ENCODE measurements around the gene ITPKC.

ITPKC gene

GRCh38 chr19:40742477-40742876 is 25.6 kb downstream of the ITPKC start:
- Histone ChIP-seq H3K4me3 (ENCODE audit: low read depth, low read length) (no peak overlapping the region), H3K4me1 (ENCODE audit: control insufficient read depth in 1 of 2, insufficient read depth in 2 of 2, low read length in 2 of 2) (peaks cover 12 to 17% of the 10 kb centered on the region in 2 experiments), H2BK5ac (ENCODE audit: low read depth, low read length, poor library complexity) (no peak overlapping the region), H3K36me3 (ENCODE audit: control insufficient read depth in 1 of 2, insufficient read depth in 2 of 2, low read length in 2 of 2) (peaks cover 23 to 28% of the 10 kb centered on the region in 2 experiments), H3K9me3 (ENCODE audit: insufficient read depth, low read depth, low read length) (no peaks in the 10 kb centered on the region), H3K4me2 (ENCODE audit: low read length) (no peak overlapping the region), H3K18ac (ENCODE audit: low read length) (no peak overlapping the region), H2BK120ac (ENCODE audit: insufficient read depth, low read length, poor library complexity) (no peak overlapping the region), H4K8ac (ENCODE audit: low read depth, low read length) (no peak overlapping the region), H2AFZ (ENCODE audit: insufficient read depth, low read length, poor library complexity) (no peak overlapping the region), H3K9ac (ENCODE audit: low read length) (no peak overlapping the region), H4K91ac (ENCODE audit: low read depth, low read length) (no peak overlapping the region), H3K4ac (ENCODE audit: low read depth, low read length) (no peak overlapping the region), H3K79me1 (ENCODE audit: low read length) (peaks cover 4% of the 10 kb centered on the region), H2AK5ac (ENCODE audit: low read length) (no peak overlapping the region), H3K23ac (ENCODE audit: low read length) (no peak overlapping the region), H4K12ac (ENCODE audit: low read depth, low read length) (no peak overlapping the region), H2BK12ac (ENCODE audit: low read length) (no peak overlapping the region), H3K27ac (ENCODE audit: low read depth, low read length) (no peak overlapping the region), H3K79me2 (ENCODE audit: control insufficient read depth, insufficient read depth, low read length, poor library complexity) (no peaks in the 10 kb centered on the region), H3K14ac (ENCODE audit: low read length) (no peak overlapping the region), H3K27me3 (ENCODE audit: insufficient read depth, low read length) (no peaks in the 10 kb centered on the region)
- DNase-seq, result no peak
- WGBS (ENCODE audit: extremely low coverage, insufficient coverage, insufficient read length), result no CpG with 5 or more reads among the region's 17 CpGs

DNA sequence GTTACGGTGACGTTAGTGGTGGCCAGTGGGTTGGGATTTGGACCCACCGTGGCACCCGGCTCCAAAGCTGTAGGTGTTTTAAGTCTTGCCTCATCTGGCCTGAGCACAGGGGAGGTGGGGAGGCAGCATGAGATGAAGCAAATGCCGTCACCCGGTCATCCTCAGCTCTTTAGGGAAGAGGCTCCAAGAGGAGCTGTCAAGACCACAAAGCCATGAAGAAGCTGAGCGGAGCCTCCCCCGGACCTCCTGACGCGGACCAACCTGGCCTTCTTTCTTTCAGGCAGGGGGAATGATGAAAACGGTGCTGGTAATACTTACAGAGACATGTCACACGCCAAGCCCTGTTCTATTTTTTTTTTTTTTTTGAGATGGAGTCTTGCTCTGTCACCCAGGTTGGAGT is 26.0 kb downstream of the ITPKC start:
- no peak overlapping the region for H3K18ac ChIP-seq (ENCODE audit: low read length)
- no peaks in the 10 kb centered on the region for H3K27me3 ChIP-seq (ENCODE audit: insufficient read depth, low read length)
- H2AK5ac ChIP-seq (ENCODE audit: low read length), result no peak overlapping the region
- no peaks in the 10 kb centered on the region for H3K9me3 ChIP-seq (ENCODE audit: insufficient read depth, low read depth, low read length)
- H3K23ac ChIP-seq (ENCODE audit: low read length), result no peak overlapping the region
- H3K9ac ChIP-seq (ENCODE audit: low read length), result no peak overlapping the region
- H3K4ac ChIP-seq (ENCODE audit: low read depth, low read length), result no peak overlapping the region
- no peak overlapping the region for H2BK120ac ChIP-seq (ENCODE audit: insufficient read depth, low read length, poor library complexity)
- no peak for DNase-seq
- peaks cover 4% of the 10 kb centered on the region for H3K79me1 ChIP-seq (ENCODE audit: low read length)
- no peak overlapping the region for H3K27ac ChIP-seq (ENCODE audit: low read depth, low read length)
- peaks cover 12 to 17% of the 10 kb centered on the region in 2 experiments for H3K4me1 ChIP-seq (ENCODE audit: control insufficient read depth in 1 of 2, insufficient read depth in 2 of 2, low read length in 2 of 2)
- no peak overlapping the region for H3K4me3 ChIP-seq (ENCODE audit: low read depth, low read length)
- H2BK5ac ChIP-seq (ENCODE audit: low read depth, low read length, poor library complexity), result no peak overlapping the region
- no peak overlapping the region for H3K4me2 ChIP-seq (ENCODE audit: low read length)
- no peak overlapping the region for H4K91ac ChIP-seq (ENCODE audit: low read depth, low read length)
- no peak overlapping the region for H4K8ac ChIP-seq (ENCODE audit: low read depth, low read length)
- H2AFZ ChIP-seq (ENCODE audit: insufficient read depth, low read length, poor library complexity), result no peak overlapping the region
- no peaks in the 10 kb centered on the region for H3K79me2 ChIP-seq (ENCODE audit: control insufficient read depth, insufficient read depth, low read length, poor library complexity)
- H3K36me3 ChIP-seq (ENCODE audit: control insufficient read depth in 1 of 2, insufficient read depth in 2 of 2, low read length in 2 of 2), result peaks cover 20 to 26% of the 10 kb centered on the region in 2 experiments
- no CpG with 5 or more reads among the region's 12 CpGs for WGBS (ENCODE audit: extremely low coverage, insufficient coverage, insufficient read length)
- no peak overlapping the region for H4K12ac ChIP-seq (ENCODE audit: low read depth, low read length)
- H2BK12ac ChIP-seq (ENCODE audit: low read length), result no peak overlapping the region
- no peak overlapping the region for H3K14ac ChIP-seq (ENCODE audit: low read length)

DNA sequence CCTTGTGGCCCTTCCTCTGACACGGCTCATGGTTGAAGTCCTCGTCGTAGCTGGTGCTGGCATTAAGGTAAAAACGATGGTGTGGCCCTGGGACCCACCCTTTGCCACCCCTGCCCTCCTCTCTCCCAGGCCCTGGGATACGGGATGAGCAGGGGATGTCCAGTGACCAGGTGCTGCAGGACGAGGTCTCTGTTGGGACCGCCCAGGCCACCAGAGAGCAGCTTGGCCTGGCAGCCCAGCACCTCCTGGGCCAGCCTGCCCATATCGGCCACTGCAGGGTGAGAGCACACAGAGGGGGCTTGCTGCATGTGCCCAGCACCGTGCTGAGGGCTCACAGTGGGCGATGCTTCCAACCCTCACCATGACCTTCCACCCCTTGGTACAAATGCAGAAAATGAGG is 27.0 kb downstream of the ITPKC start:
- Histone ChIP-seq H2BK12ac (ENCODE audit: low read length) (peak overlapping the region; percentile 22), H3K4ac (ENCODE audit: low read depth, low read length) (no peak overlapping the region), H3K4me1 (ENCODE audit: control insufficient read depth in 1 of 2, insufficient read depth in 2 of 2, low read length in 2 of 2) (peaks cover 18 to 22% of the 10 kb centered on the region in 2 experiments), H3K9ac (ENCODE audit: low read length) (no peak overlapping the region), H4K91ac (ENCODE audit: low read depth, low read length) (no peak overlapping the region), H2BK5ac (ENCODE audit: low read depth, low read length, poor library complexity) (no peak overlapping the region), H4K12ac (ENCODE audit: low read depth, low read length) (no peak overlapping the region), H3K4me3 (ENCODE audit: low read depth, low read length) (no peak overlapping the region), H3K14ac (ENCODE audit: low read length) (no peak overlapping the region), H3K79me1 (ENCODE audit: low read length) (peaks cover 9% of the 10 kb centered on the region), H4K8ac (ENCODE audit: low read depth, low read length) (no peak overlapping the region), H2AFZ (ENCODE audit: insufficient read depth, low read length, poor library complexity) (no peak overlapping the region), H2BK120ac (ENCODE audit: insufficient read depth, low read length, poor library complexity) (no peak overlapping the region), H2AK5ac (ENCODE audit: low read length) (no peak overlapping the region), H3K79me2 (ENCODE audit: control insufficient read depth, insufficient read depth, low read length, poor library complexity) (no peaks in the 10 kb centered on the region), H3K27ac (ENCODE audit: low read depth, low read length) (no peak overlapping the region), H3K18ac (ENCODE audit: low read length) (no peak overlapping the region), H3K36me3 (ENCODE audit: control insufficient read depth in 1 of 2, insufficient read depth in 2 of 2, low read length in 2 of 2) (peaks cover 17 to 20% of the 10 kb centered on the region in 2 experiments), H3K27me3 (ENCODE audit: insufficient read depth, low read length) (no peaks in the 10 kb centered on the region), H3K23ac (ENCODE audit: low read length) (no peak overlapping the region), H3K4me2 (ENCODE audit: low read length) (no peak overlapping the region), H3K9me3 (ENCODE audit: insufficient read depth, low read depth, low read length) (no peaks in the 10 kb centered on the region)
- DNase-seq, result no peak
- no CpG with 5 or more reads among the region's 10 CpGs for WGBS (ENCODE audit: extremely low coverage, insufficient coverage, insufficient read length)

DNA sequence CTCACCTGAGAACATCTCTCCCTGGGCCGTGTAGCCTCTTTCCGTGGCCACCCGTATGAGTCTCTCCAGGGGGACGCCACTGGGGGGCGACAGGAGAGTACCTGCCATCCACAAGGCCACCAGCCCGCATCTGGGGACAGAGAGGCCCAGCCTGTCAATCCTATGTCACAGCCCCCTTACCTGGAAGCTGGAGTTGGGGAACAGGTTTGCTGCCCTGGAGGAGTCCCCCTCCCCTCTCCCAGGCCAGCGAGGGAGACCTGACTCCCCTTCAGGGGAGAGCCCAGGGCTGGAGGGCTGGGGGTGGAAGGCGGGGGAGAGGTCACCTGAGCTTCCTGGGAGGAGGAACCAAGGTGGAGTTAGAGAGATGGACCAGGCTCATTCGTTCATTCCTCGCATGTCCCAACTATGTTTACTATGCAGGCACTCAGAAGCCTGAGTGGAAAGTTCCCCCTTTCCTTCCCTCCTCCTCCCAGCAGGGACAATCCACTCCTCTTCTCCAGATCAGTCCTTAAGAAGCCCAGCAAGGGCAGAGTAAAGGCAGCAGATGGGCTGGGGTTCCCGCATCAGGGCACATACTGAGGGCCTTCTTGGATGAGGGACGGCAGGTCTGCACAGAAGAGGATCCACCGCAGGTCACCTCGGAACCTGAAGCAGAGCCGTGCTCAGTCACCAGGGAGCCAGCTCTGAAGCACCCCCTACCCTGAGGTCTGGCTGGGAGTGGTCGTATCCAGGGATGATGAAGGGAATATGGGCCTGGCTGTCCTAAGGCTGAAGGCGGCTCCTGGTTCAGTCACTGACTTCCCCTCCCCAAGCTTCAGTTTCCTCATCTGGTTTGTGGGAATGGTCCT is 27.9 kb downstream of the ITPKC start:
- Histone ChIP-seq H3K27ac (ENCODE audit: low read depth, low read length) (peak overlapping the region; percentile 78), H3K27me3 (ENCODE audit: insufficient read depth, low read length) (no peaks in the 10 kb centered on the region), H3K4me3 (ENCODE audit: low read depth, low read length) (no peak overlapping the region), H3K79me1 (ENCODE audit: low read length) (peaks cover 14% of the 10 kb centered on the region), H2AFZ (ENCODE audit: insufficient read depth, low read length, poor library complexity) (no peak overlapping the region), H3K4me2 (ENCODE audit: low read length) (peak overlapping the region; percentile 32), H3K18ac (ENCODE audit: low read length) (peak overlapping the region; percentile 19), H2BK12ac (ENCODE audit: low read length) (peak overlapping the region; percentile 1), H3K79me2 (ENCODE audit: control insufficient read depth, insufficient read depth, low read length, poor library complexity) (peaks cover 4% of the 10 kb centered on the region), H2BK120ac (ENCODE audit: insufficient read depth, low read length, poor library complexity) (peak overlapping the region; percentile 14), H3K36me3 (ENCODE audit: control insufficient read depth in 1 of 2, insufficient read depth in 2 of 2, low read length in 2 of 2) (peaks cover 9 to 12% of the 10 kb centered on the region in 2 experiments), H4K8ac (ENCODE audit: low read depth, low read length) (peak overlapping the region; percentile 59), H4K91ac (ENCODE audit: low read depth, low read length) (peak overlapping the region; percentile 84), H3K9ac (ENCODE audit: low read length) (peak overlapping the region; percentile 15), H3K23ac (ENCODE audit: low read length) (no peak overlapping the region), H4K12ac (ENCODE audit: low read depth, low read length) (peak overlapping the region; percentile 9), H2BK5ac (ENCODE audit: low read depth, low read length, poor library complexity) (peak overlapping the region; percentile 50), H3K14ac (ENCODE audit: low read length) (peak overlapping the region; percentile 54), H3K4me1 (ENCODE audit: control insufficient read depth in 1 of 2, insufficient read depth in 2 of 2, low read length in 2 of 2) (peaks cover 26 to 30% of the 10 kb centered on the region in 2 experiments), H2AK5ac (ENCODE audit: low read length) (peak overlapping the region; percentile 7), H3K4ac (ENCODE audit: low read depth, low read length) (peak overlapping the region; percentile 1), H3K9me3 (ENCODE audit: insufficient read depth, low read depth, low read length) (no peaks in the 10 kb centered on the region)
- DNase-seq, result peak; percentile 48 to 71
- no CpG with 5 or more reads among the region's 17 CpGs for WGBS (ENCODE audit: extremely low coverage, insufficient coverage, insufficient read length)
